ENCODE data around the gene PRM1. TPM values are rescaled to one million over a fixed set of nuclear protein-coding genes. Genes with fewer than 3 reads are reported as not detected.

The PRM1 gene
- total and polyA plus RNA-seq, 2 of the 13 experiments (the other 11 are each of a cell fraction or from before 2014, with no cell fraction given): not detected

DNA sequence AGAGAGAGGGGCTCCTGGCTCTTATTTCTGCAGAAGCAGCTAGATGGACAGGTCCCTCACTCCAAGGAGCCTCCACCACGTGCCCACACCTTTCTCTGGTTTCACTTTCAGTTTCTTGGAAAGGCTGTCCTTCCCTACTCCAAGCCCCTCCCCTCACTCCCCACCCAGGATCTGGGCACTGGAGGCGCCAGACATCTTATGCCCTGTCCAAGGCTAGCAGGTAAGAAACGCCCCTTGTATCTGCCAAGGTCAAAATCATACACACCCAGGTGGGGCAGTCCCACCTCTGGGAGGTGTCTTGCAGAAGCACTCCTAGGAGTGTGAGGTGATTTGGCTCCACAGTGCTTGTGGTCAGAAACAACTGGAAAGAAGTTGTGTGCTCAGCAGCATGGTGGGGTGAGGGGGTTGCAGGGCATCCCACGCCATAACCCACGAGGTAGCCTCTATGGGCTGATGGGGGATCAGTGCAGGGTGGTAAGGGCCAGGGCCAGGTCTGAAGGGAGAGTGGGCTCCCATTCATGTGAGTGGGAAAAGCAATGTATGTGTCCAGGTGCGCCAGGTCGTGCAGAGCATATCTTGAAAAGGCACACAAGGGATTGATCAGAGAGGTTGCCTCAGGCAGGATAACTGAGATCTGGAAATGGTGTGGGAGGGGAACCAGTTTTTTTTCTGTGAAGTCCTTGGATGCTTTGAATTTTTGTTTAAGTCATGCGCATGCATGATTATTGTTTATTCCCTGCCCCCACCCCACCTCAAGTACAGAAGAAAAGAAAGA is 31.8 kb upstream of the PRM1 start (continued):
- TF ChIP-seq, protein P1, sequence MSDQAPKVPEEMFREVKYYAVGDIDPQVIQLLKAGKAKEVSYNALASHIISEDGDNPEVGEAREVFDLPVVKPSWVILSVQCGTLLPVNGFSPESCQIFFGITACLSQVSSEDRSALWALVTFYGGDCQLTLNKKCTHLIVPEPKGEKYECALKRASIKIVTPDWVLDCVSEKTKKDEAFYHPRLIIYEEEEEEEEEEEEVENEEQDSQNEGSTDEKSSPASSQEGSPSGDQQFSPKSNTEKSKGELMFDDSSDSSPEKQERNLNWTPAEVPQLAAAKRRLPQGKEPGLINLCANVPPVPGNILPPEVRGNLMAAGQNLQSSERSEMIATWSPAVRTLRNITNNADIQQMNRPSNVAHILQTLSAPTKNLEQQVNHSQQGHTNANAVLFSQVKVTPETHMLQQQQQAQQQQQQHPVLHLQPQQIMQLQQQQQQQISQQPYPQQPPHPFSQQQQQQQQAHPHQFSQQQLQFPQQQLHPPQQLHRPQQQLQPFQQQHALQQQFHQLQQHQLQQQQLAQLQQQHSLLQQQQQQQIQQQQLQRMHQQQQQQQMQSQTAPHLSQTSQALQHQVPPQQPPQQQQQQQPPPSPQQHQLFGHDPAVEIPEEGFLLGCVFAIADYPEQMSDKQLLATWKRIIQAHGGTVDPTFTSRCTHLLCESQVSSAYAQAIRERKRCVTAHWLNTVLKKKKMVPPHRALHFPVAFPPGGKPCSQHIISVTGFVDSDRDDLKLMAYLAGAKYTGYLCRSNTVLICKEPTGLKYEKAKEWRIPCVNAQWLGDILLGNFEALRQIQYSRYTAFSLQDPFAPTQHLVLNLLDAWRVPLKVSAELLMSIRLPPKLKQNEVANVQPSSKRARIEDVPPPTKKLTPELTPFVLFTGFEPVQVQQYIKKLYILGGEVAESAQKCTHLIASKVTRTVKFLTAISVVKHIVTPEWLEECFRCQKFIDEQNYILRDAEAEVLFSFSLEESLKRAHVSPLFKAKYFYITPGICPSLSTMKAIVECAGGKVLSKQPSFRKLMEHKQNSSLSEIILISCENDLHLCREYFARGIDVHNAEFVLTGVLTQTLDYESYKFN (CRISPR knock-in tag; conservative IDR thresholded peaks at IDR 0.05): peak; percentile 3; the same call in 1 of the 2 replicates
- TF ChIP-seq, protein P2, sequence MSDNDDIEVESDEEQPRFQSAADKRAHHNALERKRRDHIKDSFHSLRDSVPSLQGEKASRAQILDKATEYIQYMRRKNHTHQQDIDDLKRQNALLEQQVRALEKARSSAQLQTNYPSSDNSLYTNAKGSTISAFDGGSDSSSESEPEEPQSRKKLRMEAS (IDR thresholded peaks at IDR 0.05): peak; percentile 83
- TF ChIP-seq DNMT3B (CRISPR knock-in tag; conservative IDR thresholded peaks at IDR 0.05) (0 out of 2 replicates have a peak, but pooled peaks have one; percentile 51), ZNF614 (CRISPR knock-in tag; IDR thresholded peaks at IDR 0.05; ENCODE audit: borderline replicate concordance) (peak; percentile 52; the same call in 1 of the 2 replicates), ZNF775 (CRISPR knock-in tag; IDR thresholded peaks at IDR 0.05; ENCODE audit: borderline replicate concordance) (no peak), ZNF484 (CRISPR knock-in tag; IDR thresholded peaks at IDR 0.05; ENCODE audit: borderline replicate concordance, low read depth) (no peak)
- TF ChIP-seq, protein P3, sequence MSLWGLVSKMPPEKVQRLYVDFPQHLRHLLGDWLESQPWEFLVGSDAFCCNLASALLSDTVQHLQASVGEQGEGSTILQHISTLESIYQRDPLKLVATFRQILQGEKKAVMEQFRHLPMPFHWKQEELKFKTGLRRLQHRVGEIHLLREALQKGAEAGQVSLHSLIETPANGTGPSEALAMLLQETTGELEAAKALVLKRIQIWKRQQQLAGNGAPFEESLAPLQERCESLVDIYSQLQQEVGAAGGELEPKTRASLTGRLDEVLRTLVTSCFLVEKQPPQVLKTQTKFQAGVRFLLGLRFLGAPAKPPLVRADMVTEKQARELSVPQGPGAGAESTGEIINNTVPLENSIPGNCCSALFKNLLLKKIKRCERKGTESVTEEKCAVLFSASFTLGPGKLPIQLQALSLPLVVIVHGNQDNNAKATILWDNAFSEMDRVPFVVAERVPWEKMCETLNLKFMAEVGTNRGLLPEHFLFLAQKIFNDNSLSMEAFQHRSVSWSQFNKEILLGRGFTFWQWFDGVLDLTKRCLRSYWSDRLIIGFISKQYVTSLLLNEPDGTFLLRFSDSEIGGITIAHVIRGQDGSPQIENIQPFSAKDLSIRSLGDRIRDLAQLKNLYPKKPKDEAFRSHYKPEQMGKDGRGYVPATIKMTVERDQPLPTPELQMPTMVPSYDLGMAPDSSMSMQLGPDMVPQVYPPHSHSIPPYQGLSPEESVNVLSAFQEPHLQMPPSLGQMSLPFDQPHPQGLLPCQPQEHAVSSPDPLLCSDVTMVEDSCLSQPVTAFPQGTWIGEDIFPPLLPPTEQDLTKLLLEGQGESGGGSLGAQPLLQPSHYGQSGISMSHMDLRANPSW (CRISPR knock-in tag; IDR thresholded peaks at IDR 0.05; ENCODE audit: borderline replicate concordance): no peak
- TF ChIP-seq, protein P4, sequence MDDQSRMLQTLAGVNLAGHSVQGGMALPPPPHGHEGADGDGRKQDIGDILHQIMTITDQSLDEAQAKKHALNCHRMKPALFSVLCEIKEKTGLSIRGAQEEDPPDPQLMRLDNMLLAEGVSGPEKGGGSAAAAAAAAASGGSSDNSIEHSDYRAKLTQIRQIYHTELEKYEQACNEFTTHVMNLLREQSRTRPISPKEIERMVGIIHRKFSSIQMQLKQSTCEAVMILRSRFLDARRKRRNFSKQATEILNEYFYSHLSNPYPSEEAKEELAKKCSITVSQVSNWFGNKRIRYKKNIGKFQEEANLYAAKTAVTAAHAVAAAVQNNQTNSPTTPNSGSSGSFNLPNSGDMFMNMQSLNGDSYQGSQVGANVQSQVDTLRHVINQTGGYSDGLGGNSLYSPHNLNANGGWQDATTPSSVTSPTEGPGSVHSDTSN (CRISPR knock-in tag; IDR thresholded peaks at IDR 0.05; ENCODE audit: borderline replicate concordance): no peak
- TF ChIP-seq, protein P5, sequence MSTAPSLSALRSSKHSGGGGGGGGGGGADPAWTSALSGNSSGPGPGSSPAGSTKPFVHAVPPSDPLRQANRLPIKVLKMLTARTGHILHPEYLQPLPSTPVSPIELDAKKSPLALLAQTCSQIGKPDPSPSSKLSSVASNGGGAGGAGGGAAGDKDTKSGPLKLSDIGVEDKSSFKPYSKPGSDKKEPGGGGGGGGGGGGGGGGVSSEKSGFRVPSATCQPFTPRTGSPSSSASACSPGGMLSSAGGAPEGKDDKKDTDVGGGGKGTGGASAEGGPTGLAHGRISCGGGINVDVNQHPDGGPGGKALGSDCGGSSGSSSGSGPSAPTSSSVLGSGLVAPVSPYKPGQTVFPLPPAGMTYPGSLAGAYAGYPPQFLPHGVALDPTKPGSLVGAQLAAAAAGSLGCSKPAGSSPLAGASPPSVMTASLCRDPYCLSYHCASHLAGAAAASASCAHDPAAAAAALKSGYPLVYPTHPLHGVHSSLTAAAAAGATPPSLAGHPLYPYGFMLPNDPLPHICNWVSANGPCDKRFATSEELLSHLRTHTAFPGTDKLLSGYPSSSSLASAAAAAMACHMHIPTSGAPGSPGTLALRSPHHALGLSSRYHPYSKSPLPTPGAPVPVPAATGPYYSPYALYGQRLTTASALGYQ (CRISPR knock-in tag; IDR thresholded peaks at IDR 0.05): no peak
- TF ChIP-seq, protein P6, sequence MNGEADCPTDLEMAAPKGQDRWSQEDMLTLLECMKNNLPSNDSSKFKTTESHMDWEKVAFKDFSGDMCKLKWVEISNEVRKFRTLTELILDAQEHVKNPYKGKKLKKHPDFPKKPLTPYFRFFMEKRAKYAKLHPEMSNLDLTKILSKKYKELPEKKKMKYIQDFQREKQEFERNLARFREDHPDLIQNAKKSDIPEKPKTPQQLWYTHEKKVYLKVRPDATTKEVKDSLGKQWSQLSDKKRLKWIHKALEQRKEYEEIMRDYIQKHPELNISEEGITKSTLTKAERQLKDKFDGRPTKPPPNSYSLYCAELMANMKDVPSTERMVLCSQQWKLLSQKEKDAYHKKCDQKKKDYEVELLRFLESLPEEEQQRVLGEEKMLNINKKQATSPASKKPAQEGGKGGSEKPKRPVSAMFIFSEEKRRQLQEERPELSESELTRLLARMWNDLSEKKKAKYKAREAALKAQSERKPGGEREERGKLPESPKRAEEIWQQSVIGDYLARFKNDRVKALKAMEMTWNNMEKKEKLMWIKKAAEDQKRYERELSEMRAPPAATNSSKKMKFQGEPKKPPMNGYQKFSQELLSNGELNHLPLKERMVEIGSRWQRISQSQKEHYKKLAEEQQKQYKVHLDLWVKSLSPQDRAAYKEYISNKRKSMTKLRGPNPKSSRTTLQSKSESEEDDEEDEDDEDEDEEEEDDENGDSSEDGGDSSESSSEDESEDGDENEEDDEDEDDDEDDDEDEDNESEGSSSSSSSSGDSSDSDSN (CRISPR knock-in tag; IDR thresholded peaks at IDR 0.05): 0 out of 2 replicates have a peak, but pooled peaks have one; percentile 42
- TF ChIP-seq, protein P7, sequence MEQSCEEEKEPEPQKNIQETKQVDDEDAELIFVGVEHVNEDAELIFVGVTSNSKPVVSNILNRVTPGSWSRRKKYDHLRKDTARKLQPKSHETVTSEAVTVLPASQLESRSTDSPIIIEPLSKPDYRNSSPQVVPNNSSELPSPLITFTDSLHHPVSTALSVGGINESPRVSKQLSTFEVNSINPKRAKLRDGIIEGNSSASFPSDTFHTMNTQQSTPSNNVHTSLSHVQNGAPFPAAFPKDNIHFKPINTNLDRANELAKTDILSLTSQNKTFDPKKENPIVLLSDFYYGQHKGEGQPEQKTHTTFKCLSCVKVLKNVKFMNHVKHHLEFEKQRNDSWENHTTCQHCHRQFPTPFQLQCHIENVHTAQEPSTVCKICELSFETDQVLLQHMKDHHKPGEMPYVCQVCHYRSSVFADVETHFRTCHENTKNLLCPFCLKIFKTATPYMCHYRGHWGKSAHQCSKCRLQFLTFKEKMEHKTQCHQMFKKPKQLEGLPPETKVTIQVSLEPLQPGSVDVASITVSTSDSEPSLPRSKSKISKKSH (CRISPR knock-in tag; IDR thresholded peaks at IDR 0.05; ENCODE audit: borderline replicate concordance): peak; percentile 67; the same call in 1 of the 2 replicates
